BLaER1 treated with 17β-estradiol and CSF1 and Interleukin-3, amounts not matched to agents 10 nM and 100 nM (cell line): ENCODE measurements around the gene GORASP1.

Experiments used
- H3K27ac ChIP-seq, 11 experiments: shearing (Covaris generic); formaldehyde crosslinking; 2 replicates each; pipeline ENCODE4 v1.8.1; 2022
- H3K27me3 ChIP-seq, 11 experiments: shearing (Covaris generic); formaldehyde crosslinking; 2 replicates each; pipeline ENCODE4 v1.8.1; 2022
- H3K36me3 ChIP-seq, 11 experiments: shearing (Covaris generic); formaldehyde crosslinking; 2 replicates each; pipeline ENCODE4 v1.8.1; 2022
- H3K4me1 ChIP-seq, 10 experiments: shearing (Covaris generic); formaldehyde crosslinking; 2 replicates each; pipeline ENCODE4 v1.8.1; 2022
- H3K4me2 ChIP-seq, 11 experiments: shearing (Covaris generic); formaldehyde crosslinking; 2 replicates each; pipeline ENCODE4 v1.8.1; 2022
- H3K4me3 ChIP-seq, 10 experiments: shearing (Covaris generic); formaldehyde crosslinking; 2 replicates each; pipeline ENCODE4 v1.8.1; 2022
- H3K9ac ChIP-seq, 11 experiments: shearing (Covaris generic); formaldehyde crosslinking; 2 replicates each; pipeline ENCODE4 v1.8.1; 2022
- H3K9me3 ChIP-seq, 11 experiments: shearing (Covaris generic); formaldehyde crosslinking; replicated peaks in 1 of 11; 2 replicates each; pipeline ENCODE4 v1.8.1; 2022
- H4K20me1 ChIP-seq, 11 experiments: shearing (Covaris generic); formaldehyde crosslinking; 2 replicates each; pipeline ENCODE4 v1.8.1; 2022
- Cebpa-rat ChIP-seq, 11 experiments: shearing (Covaris generic); IDR thresholded peaks; 2 replicates each; pipeline ENCODE4 v1.8.1; 2022

The GORASP1 gene

GRCh38 chr3:39107388-39108199 lies at the start of gene GORASP1, which contains the start of gene TTC21A:
TSS of gene GORASP1 (minus strand) at chr3:39107627. CDS start at chr3:39107541, 86 bp downstream.
TSS of gene TTC21A (plus strand) at chr3:39107680. CDS start at chr3:39107838, 158 bp downstream.
- peak within 1 kb of the TSS; percentile 84 to 96 (median 89) for H3K27ac ChIP-seq
- TF ChIP-seq Cebpa-rat (IDR thresholded peaks at IDR 0.05), result no peak

GRCh38 chr3:39156421-39156820 lies 49.0 kb upstream of the GORASP1 start:
- Histone ChIP-seq H3K4me2 (no peak overlapping the region), H4K20me1 (peaks cover 16 to 20% (median 19%) of the 10 kb centered on the region in 11 experiments; a peak in 21 of 22 replicates), H3K4me1 (peaks cover 11 to 22% (median 13%) of the 10 kb centered on the region in 10 experiments), H3K9me3 (no peaks in the 10 kb centered on the region), H3K27me3 (no peaks in the 10 kb centered on the region), H3K27ac (no peak overlapping the region), H3K9ac (no peak overlapping the region), H3K4me3 (no peak overlapping the region), H3K36me3 (no peaks in the 10 kb centered on the region)
- TF ChIP-seq Cebpa-rat (IDR thresholded peaks at IDR 0.05), result no peak

More at GRCh38 chr3:39107388-39108199, at the start of gene GORASP1, which contains the start of gene TTC21A:
- H3K9me3 ChIP-seq, result no peaks in the 10 kb centered on the region
- H3K4me1 ChIP-seq, result peaks cover 54 to 72% (median 64%) of the 10 kb centered on the region in 10 experiments
- no peaks in the 10 kb centered on the region for H3K27me3 ChIP-seq
- peaks cover 0 to 20% (median 0%) of the 10 kb centered on the region in 11 experiments; a peak in 11 of 22 replicates for H3K36me3 ChIP-seq
- H3K9ac ChIP-seq, result peak within 1 kb of the TSS; percentile 87 to 97 (median 92)
- peak within 1 kb of the TSS; percentile 92 to 100 (median 98) for H3K4me2 ChIP-seq
- peak within 1 kb of the TSS; percentile 80 to 98 (median 96) for H3K4me3 ChIP-seq
- H4K20me1 ChIP-seq, result peaks cover 24 to 48% (median 41%) of the 10 kb centered on the region in 11 experiments; a peak in 21 of 22 replicates

- Histone ChIP-seq H3K4me2 (peak overlapping the region in 7 of 11 experiments; percentile 2 to 100 (median 25); a peak in 8 of 22 replicates), H3K4me3 (no peak overlapping the region), H4K20me1 (peaks cover 22 to 39% (median 36%) of the 10 kb centered on the region in 11 experiments; a peak in 21 of 22 replicates), H3K36me3 (no peaks in the 10 kb centered on the region), H3K4me1 (peaks cover 31 to 41% (median 32%) of the 10 kb centered on the region in 10 experiments), H3K9ac (peak overlapping the region in 1 of 11 experiments; percentile 99; a peak in 1 of 22 replicates), H3K9me3 (no peaks in the 10 kb centered on the region), H3K27me3 (no peaks in the 10 kb centered on the region), H3K27ac (peak overlapping the region in 1 of 11 experiments; percentile 99; a peak in 1 of 22 replicates)
- TF ChIP-seq Cebpa-rat (IDR thresholded peaks at IDR 0.05), result no peak
Measured at GRCh38 chr3:39154280-39155021, 47.0 kb upstream of the GORASP1 start.

GRCh38 chr3:39153977-39154279 lies 46.5 kb upstream of the GORASP1 start:
- Histone ChIP-seq H3K4me3 (peak overlapping the region; percentile 85 to 99 (median 97); a peak in 17 of 20 replicates), H4K20me1 (peaks cover 22 to 44% (median 40%) of the 10 kb centered on the region in 11 experiments; a peak in 21 of 22 replicates), H3K27me3 (no peaks in the 10 kb centered on the region), H3K4me1 (peaks cover 36 to 47% (median 37%) of the 10 kb centered on the region in 10 experiments), H3K27ac (peak overlapping the region; percentile 94 to 100 (median 96); a peak in 17 of 22 replicates), H3K9me3 (no peaks in the 10 kb centered on the region), H3K4me2 (peak overlapping the region; percentile 52 to 100 (median 98); a peak in 19 of 22 replicates), H3K36me3 (no peaks in the 10 kb centered on the region), H3K9ac (peak overlapping the region; percentile 88 to 99 (median 96); a peak in 21 of 22 replicates)
- TF ChIP-seq Cebpa-rat (IDR thresholded peaks at IDR 0.05), result no peak

- TF ChIP-seq Cebpa-rat (IDR thresholded peaks at IDR 0.05), result no peak
- Histone ChIP-seq H3K4me2 (peak overlapping the region; percentile 97 to 100 (median 99)), H3K36me3 (peaks cover 0 to 8% (median 6%) of the 10 kb centered on the region in 11 experiments; a peak in 13 of 22 replicates), H3K27me3 (no peaks in the 10 kb centered on the region), H3K4me1 (peaks cover 65 to 76% (median 67%) of the 10 kb centered on the region in 10 experiments), H3K9ac (peak overlapping the region; percentile 88 to 99 (median 96)), H3K27ac (peak overlapping the region; percentile 94 to 100 (median 96); a peak in 21 of 22 replicates), H3K4me3 (peak overlapping the region; percentile 85 to 99 (median 97)), H4K20me1 (peaks cover 27 to 73% (median 51%) of the 10 kb centered on the region in 11 experiments; a peak in 21 of 22 replicates), H3K9me3 (no peaks in the 10 kb centered on the region)
Measured at GRCh38 chr3:39150803-39151631, 43.6 kb upstream of the GORASP1 start.

GRCh38 chr3:39150148-39150802 lies 42.8 kb upstream of the GORASP1 start:
- H3K9me3 ChIP-seq, result no peaks in the 10 kb centered on the region
- H3K27ac ChIP-seq, result peak overlapping the region; percentile 94 to 100 (median 96); a peak in 21 of 22 replicates
- peaks cover 73 to 83% (median 74%) of the 10 kb centered on the region in 10 experiments for H3K4me1 ChIP-seq
- no peaks in the 10 kb centered on the region for H3K27me3 ChIP-seq
- peaks cover 6 to 15% (median 13%) of the 10 kb centered on the region in 11 experiments for H3K36me3 ChIP-seq
- no peak for TF ChIP-seq Cebpa-rat (IDR thresholded peaks at IDR 0.05)
- peaks cover 27 to 78% (median 56%) of the 10 kb centered on the region in 11 experiments; a peak in 21 of 22 replicates for H4K20me1 ChIP-seq
- peak overlapping the region; percentile 97 to 100 (median 99) for H3K4me2 ChIP-seq
- peak overlapping the region; percentile 88 to 99 (median 96) for H3K9ac ChIP-seq
- peak overlapping the region; percentile 85 to 99 (median 97) for H3K4me3 ChIP-seq

- TF ChIP-seq Cebpa-rat (IDR thresholded peaks at IDR 0.05), result no peak
- H4K20me1 ChIP-seq, result peaks cover 32 to 85% (median 60%) of the 10 kb centered on the region in 11 experiments; a peak in 21 of 22 replicates
Measured at GRCh38 chr3:39149498-39150147, 42.2 kb upstream of the GORASP1 start.

More at GRCh38 chr3:39149498-39150147, 42.2 kb upstream of the GORASP1 start:
- no peaks in the 10 kb centered on the region for H3K27me3 ChIP-seq
- H3K4me1 ChIP-seq, result peaks cover 77 to 88% (median 80%) of the 10 kb centered on the region in 10 experiments
- no peaks in the 10 kb centered on the region for H3K9me3 ChIP-seq
- peak overlapping the region in 8 of 10 experiments; percentile 85 to 99 (median 98); a peak in 13 of 20 replicates for H3K4me3 ChIP-seq
- H3K4me2 ChIP-seq, result peak overlapping the region; percentile 97 to 100 (median 99)
- H3K36me3 ChIP-seq, result peaks cover 12 to 22% (median 19%) of the 10 kb centered on the region in 11 experiments
- peak overlapping the region; percentile 94 to 100 (median 96); a peak in 21 of 22 replicates for H3K27ac ChIP-seq
- peak overlapping the region; percentile 88 to 99 (median 96); a peak in 20 of 22 replicates for H3K9ac ChIP-seq
